Endothelial cell (in vitro differentiated cells): Measurements from ENCODE around the gene FTSJ1. TPM values are rescaled to one million over a fixed set of nuclear protein-coding genes. Genes with fewer than 3 reads are reported as not detected.

Experiments
- DNase-seq: peaks from one replicate; pipeline ENCODE4 v3.0.0; 2021; ENCODE audit warnings: low spot score
- H3K27ac Mint-ChIP-seq: one replicate; pipeline ENCODE4 v1.8.0; 2021; ENCODE audit warnings: mixed read lengths, inconsistent platforms; ENCODE audit not compliant: unreplicated experiment
- H3K27me3 Mint-ChIP-seq: one replicate; pipeline ENCODE4 v1.8.0; 2021; ENCODE audit warnings: mild to moderate bottlenecking, moderate library complexity, mixed read lengths, inconsistent platforms; ENCODE audit not compliant: unreplicated experiment
- H3K36me3 Mint-ChIP-seq: one replicate; pipeline ENCODE4 v1.8.0; 2021; ENCODE audit warnings: mild to moderate bottlenecking, low read depth, mixed read lengths, inconsistent platforms; ENCODE audit not compliant: unreplicated experiment
- H3K4me1 Mint-ChIP-seq: one replicate; pipeline ENCODE4 v1.8.0; 2021; ENCODE audit warnings: mild to moderate bottlenecking, mixed read lengths, inconsistent platforms; ENCODE audit not compliant: unreplicated experiment
- H3K4me3 Mint-ChIP-seq: one replicate; pipeline ENCODE4 v1.8.0; 2021; ENCODE audit warnings: mild to moderate bottlenecking, mixed read lengths, inconsistent platforms; ENCODE audit not compliant: unreplicated experiment
- H3K9me3 Mint-ChIP-seq: one replicate; pipeline ENCODE4 v1.8.0; 2021; ENCODE audit warnings: mixed read lengths, inconsistent platforms; ENCODE audit not compliant: unreplicated experiment
- total RNA-seq: library from RNA; stranded (reverse); fragmentation: NEBNext Ultra II Directional; extraction: Animal tissue kit (Norgen Biotek cat#: 25700); gene quantifications from one replicate; pipeline ENCODE4 v1.2.1, GENCODE V29; 2021; ENCODE audit not compliant: unreplicated experiment
- TF ChIP-seq, protein P1 (sequence below): fragments of 200-600 bp; sonication (generic); IDR thresholded peaks from one replicate; pipeline ENCODE4 v1.5.0; 2021; ENCODE audit warnings: antibody characterized with exemption; ENCODE audit not compliant: unreplicated experiment

Gene FTSJ1
- total RNA-seq, 1 donor from 2014 or later, result 38.4 TPM

DNA sequence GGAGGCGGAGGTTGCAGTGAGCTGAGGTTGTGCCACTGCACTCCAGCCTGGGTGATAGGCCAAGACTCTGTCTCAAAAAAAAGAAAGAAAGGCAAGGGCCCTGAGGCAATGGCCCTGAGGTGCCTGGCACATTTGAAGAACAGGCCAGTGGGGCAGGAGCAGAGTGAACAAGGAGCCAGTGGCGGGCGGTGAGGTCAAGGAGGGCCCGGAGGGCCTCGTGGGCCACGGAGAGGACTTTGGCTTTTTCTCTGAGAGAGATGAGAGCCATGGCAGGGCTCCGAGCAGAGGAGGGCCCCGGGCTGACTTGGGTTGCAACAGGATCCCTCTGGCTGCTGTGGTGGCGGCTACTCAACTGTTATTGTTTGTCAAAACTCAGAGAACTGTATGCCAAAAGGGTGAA, 13.3 kb downstream of the FTSJ1 start:
- Mint-ChIP-seq H3K9me3 (no peaks in the 10 kb centered on the region), H3K36me3 (no peaks in the 10 kb centered on the region), H3K4me3 (no peak overlapping the region), H3K27ac (no peak overlapping the region), H3K27me3 (peaks cover 2% of the 10 kb centered on the region), H3K4me1 (peaks cover 5% of the 10 kb centered on the region)
- DNase-seq, result no peak
- TF ChIP-seq, protein P1, sequence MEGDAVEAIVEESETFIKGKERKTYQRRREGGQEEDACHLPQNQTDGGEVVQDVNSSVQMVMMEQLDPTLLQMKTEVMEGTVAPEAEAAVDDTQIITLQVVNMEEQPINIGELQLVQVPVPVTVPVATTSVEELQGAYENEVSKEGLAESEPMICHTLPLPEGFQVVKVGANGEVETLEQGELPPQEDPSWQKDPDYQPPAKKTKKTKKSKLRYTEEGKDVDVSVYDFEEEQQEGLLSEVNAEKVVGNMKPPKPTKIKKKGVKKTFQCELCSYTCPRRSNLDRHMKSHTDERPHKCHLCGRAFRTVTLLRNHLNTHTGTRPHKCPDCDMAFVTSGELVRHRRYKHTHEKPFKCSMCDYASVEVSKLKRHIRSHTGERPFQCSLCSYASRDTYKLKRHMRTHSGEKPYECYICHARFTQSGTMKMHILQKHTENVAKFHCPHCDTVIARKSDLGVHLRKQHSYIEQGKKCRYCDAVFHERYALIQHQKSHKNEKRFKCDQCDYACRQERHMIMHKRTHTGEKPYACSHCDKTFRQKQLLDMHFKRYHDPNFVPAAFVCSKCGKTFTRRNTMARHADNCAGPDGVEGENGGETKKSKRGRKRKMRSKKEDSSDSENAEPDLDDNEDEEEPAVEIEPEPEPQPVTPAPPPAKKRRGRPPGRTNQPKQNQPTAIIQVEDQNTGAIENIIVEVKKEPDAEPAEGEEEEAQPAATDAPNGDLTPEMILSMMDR, result no peak

- TF ChIP-seq, protein P1, result no peak
- peaks cover 5% of the 10 kb centered on the region for H3K4me1 Mint-ChIP-seq
- H3K27me3 Mint-ChIP-seq, result peaks cover 2% of the 10 kb centered on the region
- H3K4me3 Mint-ChIP-seq, result no peak overlapping the region
- no peak overlapping the region for H3K27ac Mint-ChIP-seq
- H3K9me3 Mint-ChIP-seq, result no peaks in the 10 kb centered on the region
- no peaks in the 10 kb centered on the region for H3K36me3 Mint-ChIP-seq
- DNase-seq, result no peak
These were observed 13.9 kb downstream of the FTSJ1 start for GRCh38 chrX:48489892-48490291.

DNA sequence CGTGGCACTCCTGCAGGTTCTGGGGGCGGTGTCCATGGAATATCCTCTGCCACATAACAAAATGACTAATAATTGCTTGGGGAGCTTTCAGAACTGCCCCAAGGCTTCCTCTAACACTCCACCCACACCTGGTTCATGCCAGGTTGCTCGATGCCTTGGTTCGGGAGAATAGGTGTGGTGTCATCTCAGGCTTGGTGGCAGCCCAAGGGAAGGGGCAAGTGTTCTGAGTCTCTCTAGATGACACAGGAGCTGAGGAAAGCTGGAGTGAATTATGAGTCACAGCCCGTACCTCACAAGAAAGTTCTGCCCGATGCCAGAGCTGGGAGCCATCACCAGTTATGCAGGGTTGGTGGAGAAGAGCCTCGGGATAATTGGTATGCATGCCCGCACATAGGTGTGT, 14.7 kb downstream of the FTSJ1 start:
- TF ChIP-seq, protein P1, result no peak
- Mint-ChIP-seq H3K27ac (no peak overlapping the region), H3K4me1 (peaks cover 5% of the 10 kb centered on the region), H3K36me3 (no peaks in the 10 kb centered on the region), H3K4me3 (no peak overlapping the region), H3K27me3 (peaks cover 2% of the 10 kb centered on the region), H3K9me3 (no peaks in the 10 kb centered on the region)
- DNase-seq, result no peak

DNA sequence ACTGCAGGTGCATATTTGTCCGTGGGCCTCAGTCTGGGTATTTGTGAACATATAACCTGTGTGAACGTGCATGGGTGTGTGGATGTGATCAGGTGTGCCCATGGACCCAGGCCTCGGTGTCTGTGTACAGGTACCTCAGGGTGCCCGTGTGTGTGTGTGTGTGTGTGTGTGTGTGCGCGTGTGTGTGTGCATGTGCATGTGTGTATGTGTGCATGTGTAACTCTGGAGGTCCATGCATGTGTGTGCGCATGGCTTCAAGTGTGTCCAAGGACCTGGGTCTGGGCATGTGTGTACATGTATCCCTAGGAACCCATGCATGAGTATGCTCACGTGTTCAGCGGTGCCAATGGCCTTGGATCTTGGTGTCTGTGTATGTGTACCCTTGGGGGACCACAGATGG, 15.8 kb downstream of the FTSJ1 start:
- Mint-ChIP-seq H3K27ac (no peak overlapping the region), H3K4me1 (peaks cover 5% of the 10 kb centered on the region), H3K9me3 (no peaks in the 10 kb centered on the region)

DNA sequence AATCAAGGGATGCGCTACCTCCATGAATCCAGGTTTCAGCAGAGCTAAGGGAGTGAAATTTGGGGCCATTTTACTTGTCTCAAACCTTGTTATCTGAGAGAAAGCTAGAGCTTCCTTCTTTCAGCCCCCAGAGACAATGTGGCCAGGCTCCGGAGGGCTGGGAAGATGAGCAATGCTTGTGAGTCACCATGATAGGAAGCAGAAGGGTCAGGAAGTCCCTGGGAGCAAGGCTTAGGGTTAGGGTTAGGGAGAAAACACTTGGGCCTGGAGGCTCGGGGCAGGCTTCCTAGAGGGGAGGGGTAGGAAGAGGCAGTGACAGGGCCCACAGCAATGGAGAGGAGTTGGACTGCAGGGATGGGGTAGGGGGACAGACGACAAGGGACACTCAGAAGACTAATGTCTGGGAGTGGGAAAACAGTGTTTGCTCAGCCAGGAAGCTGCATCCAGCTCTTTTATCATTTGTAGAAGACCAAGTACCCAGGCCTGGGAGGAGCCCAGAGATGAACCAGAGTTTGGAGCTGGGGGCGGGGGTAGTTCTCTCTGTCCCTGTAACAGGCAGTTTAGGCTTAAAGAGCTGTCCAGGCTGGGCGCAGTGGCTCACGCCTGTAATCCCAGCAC, 16.4 kb downstream of the FTSJ1 start:
- peaks cover 5% of the 10 kb centered on the region for H3K4me1 Mint-ChIP-seq
- TF ChIP-seq, protein P1, result no peak
- peaks cover 2% of the 10 kb centered on the region for H3K27me3 Mint-ChIP-seq
- H3K27ac Mint-ChIP-seq, result no peak overlapping the region
- H3K36me3 Mint-ChIP-seq, result no peaks in the 10 kb centered on the region
- no peak for DNase-seq
- H3K4me3 Mint-ChIP-seq, result no peak overlapping the region
- H3K9me3 Mint-ChIP-seq, result no peaks in the 10 kb centered on the region

More for the DNA sequence above, 15.8 kb downstream of the FTSJ1 start:
- TF ChIP-seq, protein P1, result no peak
- no peak overlapping the region for H3K4me3 Mint-ChIP-seq
- H3K27me3 Mint-ChIP-seq, result peaks cover 2% of the 10 kb centered on the region
- DNase-seq, result no peak
- H3K36me3 Mint-ChIP-seq, result no peaks in the 10 kb centered on the region
